GM23338 (cell line): ENCODE measurements around the gene PAPOLG.

Experiments
- CREB1 ChIP-seq: fragments of 250-450 bp; sonication (Bioruptor Pico); IDR thresholded peaks from 2 replicates; pipeline ENCODE4 v1.5.0; 2020; ENCODE audit warnings: low read depth, mild to moderate bottlenecking, moderate library complexity
- EZH2 ChIP-seq: fragments of 200-600 bp; sonication (generic); IDR thresholded peaks from one replicate; pipeline ENCODE4 v1.8.0; 2017; ENCODE audit warnings: antibody characterized with exemption, mild to moderate bottlenecking, low read depth; ENCODE audit not compliant: unreplicated experiment
- EZH2phosphoT487 ChIP-seq: fragments of 200-600 bp; sonication (generic); IDR thresholded peaks from one replicate; pipeline ENCODE4 v1.8.1; 2018; ENCODE audit warnings: antibody characterized with exemption; ENCODE audit not compliant: unreplicated experiment
- JUNB ChIP-seq: IDR thresholded peaks from one replicate; pipeline ENCODE4 v1.6.1; 2016; ENCODE audit warnings: antibody characterized with exemption; ENCODE audit not compliant: unreplicated experiment
- POLR2AphosphoS5 ChIP-seq: IDR thresholded peaks from 2 replicates; pipeline ENCODE4 v1.6.1; 2016; ENCODE audit warnings: antibody characterized with exemption, low read depth
- ZNF114 ChIP-seq: fragments of 250-450 bp; sonication (Bioruptor Pico); IDR thresholded peaks from 2 replicates; pipeline ENCODE4 v1.5.0; 2020; ENCODE audit warnings: mild to moderate bottlenecking, moderate library complexity
- ZNF331 ChIP-seq: fragments of 250-450 bp; sonication (Bioruptor Pico); IDR thresholded peaks from 2 replicates; pipeline ENCODE4 v1.5.0; 2020; ENCODE audit warnings: low read depth, mild to moderate bottlenecking, moderate library complexity
- TF ChIP-seq, protein P1 (sequence below), 2 experiments: fragments of 200-600 bp in 1 of 2; sonication (generic) in 1 of 2; conservative IDR thresholded peaks; 2 replicates each; pipeline versions ENCODE4 v1.5.1 to v1.6.1; 2016 to 2017; ENCODE audit warnings: antibody characterized with exemption in 2 of 2, low read depth in 2 of 2, mild to moderate bottlenecking in 2 of 2, moderate library complexity in 1 of 2
- TF ChIP-seq, protein P2 (sequence below): IDR thresholded peaks from one replicate; pipeline ENCODE4 v1.6.1; 2018; ENCODE audit warnings: antibody characterized with exemption; ENCODE audit not compliant: unreplicated experiment

DNA sequence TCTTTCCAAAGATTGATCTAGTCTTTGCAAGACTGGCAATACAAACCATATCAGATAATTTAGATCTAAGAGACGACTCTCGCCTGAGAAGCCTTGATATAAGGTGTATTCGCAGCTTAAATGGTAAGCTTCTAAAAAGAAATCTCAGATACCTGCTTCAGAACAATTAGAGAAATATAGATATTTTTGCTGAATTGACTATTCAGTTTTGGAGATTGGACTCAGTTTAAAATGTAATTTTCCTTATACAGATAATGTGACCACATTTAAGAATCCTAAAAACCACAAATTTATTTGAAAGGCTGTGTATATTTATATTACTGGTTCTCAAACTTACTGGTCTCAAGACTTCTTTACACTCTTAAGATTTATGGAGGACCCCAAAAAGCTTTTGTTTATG is 15.4 kb downstream of the PAPOLG start:
- TF ChIP-seq JUNB = no peak
- TF ChIP-seq, protein P1, sequence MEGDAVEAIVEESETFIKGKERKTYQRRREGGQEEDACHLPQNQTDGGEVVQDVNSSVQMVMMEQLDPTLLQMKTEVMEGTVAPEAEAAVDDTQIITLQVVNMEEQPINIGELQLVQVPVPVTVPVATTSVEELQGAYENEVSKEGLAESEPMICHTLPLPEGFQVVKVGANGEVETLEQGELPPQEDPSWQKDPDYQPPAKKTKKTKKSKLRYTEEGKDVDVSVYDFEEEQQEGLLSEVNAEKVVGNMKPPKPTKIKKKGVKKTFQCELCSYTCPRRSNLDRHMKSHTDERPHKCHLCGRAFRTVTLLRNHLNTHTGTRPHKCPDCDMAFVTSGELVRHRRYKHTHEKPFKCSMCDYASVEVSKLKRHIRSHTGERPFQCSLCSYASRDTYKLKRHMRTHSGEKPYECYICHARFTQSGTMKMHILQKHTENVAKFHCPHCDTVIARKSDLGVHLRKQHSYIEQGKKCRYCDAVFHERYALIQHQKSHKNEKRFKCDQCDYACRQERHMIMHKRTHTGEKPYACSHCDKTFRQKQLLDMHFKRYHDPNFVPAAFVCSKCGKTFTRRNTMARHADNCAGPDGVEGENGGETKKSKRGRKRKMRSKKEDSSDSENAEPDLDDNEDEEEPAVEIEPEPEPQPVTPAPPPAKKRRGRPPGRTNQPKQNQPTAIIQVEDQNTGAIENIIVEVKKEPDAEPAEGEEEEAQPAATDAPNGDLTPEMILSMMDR (conservative IDR thresholded peaks at IDR 0.05; ENCODE audit: low read depth in 2 of 2) = no peak
- no peak for TF ChIP-seq CREB1 (CRISPR knock-in tag)
- no peak for TF ChIP-seq POLR2AphosphoS5
- TF ChIP-seq, protein P2, sequence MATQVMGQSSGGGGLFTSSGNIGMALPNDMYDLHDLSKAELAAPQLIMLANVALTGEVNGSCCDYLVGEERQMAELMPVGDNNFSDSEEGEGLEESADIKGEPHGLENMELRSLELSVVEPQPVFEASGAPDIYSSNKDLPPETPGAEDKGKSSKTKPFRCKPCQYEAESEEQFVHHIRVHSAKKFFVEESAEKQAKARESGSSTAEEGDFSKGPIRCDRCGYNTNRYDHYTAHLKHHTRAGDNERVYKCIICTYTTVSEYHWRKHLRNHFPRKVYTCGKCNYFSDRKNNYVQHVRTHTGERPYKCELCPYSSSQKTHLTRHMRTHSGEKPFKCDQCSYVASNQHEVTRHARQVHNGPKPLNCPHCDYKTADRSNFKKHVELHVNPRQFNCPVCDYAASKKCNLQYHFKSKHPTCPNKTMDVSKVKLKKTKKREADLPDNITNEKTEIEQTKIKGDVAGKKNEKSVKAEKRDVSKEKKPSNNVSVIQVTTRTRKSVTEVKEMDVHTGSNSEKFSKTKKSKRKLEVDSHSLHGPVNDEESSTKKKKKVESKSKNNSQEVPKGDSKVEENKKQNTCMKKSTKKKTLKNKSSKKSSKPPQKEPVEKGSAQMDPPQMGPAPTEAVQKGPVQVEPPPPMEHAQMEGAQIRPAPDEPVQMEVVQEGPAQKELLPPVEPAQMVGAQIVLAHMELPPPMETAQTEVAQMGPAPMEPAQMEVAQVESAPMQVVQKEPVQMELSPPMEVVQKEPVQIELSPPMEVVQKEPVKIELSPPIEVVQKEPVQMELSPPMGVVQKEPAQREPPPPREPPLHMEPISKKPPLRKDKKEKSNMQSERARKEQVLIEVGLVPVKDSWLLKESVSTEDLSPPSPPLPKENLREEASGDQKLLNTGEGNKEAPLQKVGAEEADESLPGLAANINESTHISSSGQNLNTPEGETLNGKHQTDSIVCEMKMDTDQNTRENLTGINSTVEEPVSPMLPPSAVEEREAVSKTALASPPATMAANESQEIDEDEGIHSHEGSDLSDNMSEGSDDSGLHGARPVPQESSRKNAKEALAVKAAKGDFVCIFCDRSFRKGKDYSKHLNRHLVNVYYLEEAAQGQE = no peak
- TF ChIP-seq EZH2phosphoT487 = no peak
- no peak for TF ChIP-seq EZH2
- TF ChIP-seq ZNF114 = no peak
- no peak for TF ChIP-seq ZNF331 (CRISPR knock-in tag)
